Lower leg skin (tissue), 3 donors: Measurements from ENCODE around the gene KDM4B.

Source experiments
- POLR2A ChIP-seq, 2 donors: fragments of 450-650 bp; IDR thresholded peaks; one replicate each; pipeline ENCODE4 v1.6.1; 2016 to 2017; ENCODE audit warnings: antibody characterized with exemption in 2 of 2, mild to moderate bottlenecking in 1 of 2, moderate library complexity in 1 of 2
- TF ChIP-seq, protein P1 (sequence below), 3 donors: fragments of 450-650 bp; IDR thresholded peaks; one replicate each; pipeline ENCODE4 v1.5.1; 2016; ENCODE audit warnings: antibody characterized with exemption in 3 of 3, mild to moderate bottlenecking in 3 of 3, moderate library complexity in 2 of 3

DNA sequence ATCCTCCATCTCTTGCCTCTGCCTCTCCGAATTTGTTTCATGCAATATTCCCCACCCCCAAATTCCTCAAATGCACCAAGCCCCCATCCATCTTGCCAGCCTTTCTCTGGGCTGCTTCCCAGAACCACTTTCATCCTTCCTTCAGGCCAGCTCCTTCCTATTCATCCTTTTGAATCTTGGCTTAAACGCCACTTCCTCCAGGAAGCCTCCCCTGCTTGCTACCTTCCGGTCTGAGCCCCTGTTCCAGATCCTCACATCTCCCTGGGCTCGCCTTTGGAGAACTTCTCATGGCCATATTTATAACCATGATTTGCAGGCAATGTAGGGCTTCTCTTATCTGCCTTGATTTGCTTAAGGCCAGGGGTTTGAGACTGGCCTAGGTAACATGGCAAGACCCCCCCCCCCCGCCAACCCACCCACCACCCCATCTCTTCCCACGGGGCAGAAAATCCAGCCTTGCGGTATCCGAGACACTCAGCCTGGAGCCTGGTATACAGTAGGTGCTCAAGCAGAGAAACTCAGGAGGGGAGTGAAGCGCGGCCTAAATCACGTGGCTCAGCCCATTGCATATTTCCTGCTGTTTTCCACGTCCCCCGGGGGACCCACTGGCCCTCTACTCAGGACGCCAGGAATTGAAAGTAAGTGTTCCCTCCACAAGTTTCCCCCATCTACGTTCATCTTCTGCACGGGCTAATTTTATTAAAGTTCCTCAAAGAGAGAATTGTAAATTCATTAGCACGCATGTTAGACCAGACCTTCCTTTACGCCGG is 219.8 kb downstream of the KDM4B start:
- TF ChIP-seq, protein P1, sequence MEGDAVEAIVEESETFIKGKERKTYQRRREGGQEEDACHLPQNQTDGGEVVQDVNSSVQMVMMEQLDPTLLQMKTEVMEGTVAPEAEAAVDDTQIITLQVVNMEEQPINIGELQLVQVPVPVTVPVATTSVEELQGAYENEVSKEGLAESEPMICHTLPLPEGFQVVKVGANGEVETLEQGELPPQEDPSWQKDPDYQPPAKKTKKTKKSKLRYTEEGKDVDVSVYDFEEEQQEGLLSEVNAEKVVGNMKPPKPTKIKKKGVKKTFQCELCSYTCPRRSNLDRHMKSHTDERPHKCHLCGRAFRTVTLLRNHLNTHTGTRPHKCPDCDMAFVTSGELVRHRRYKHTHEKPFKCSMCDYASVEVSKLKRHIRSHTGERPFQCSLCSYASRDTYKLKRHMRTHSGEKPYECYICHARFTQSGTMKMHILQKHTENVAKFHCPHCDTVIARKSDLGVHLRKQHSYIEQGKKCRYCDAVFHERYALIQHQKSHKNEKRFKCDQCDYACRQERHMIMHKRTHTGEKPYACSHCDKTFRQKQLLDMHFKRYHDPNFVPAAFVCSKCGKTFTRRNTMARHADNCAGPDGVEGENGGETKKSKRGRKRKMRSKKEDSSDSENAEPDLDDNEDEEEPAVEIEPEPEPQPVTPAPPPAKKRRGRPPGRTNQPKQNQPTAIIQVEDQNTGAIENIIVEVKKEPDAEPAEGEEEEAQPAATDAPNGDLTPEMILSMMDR (IDR thresholded peaks at IDR 0.05): no peak
- TF ChIP-seq POLR2A (IDR thresholded peaks at IDR 0.05): no peak
